H9 (cell line): ENCODE measurements around the gene INPP5B. TPM values are rescaled to one million over a fixed set of nuclear protein-coding genes. Genes with fewer than 3 reads are reported as not detected.
"Not testable (repeated sequence)": the region's sequence is repeated elsewhere in the genome, so short reads cannot be mapped to it uniquely, and the experiment has no call there.

ENCODE experiments used
- DNase-seq: peaks from one replicate; pipeline ENCODE4 v3.0.0-alpha.2; 2017
- H2AFZ ChIP-seq: one replicate; pipeline ENCODE4 v1.6.1; 2013; ENCODE audit warnings: mild to moderate bottlenecking, low read length, control low read depth, moderate library complexity
- H2AK5ac ChIP-seq: 2 replicates; pipeline ENCODE4 v1.6.1; 2013; ENCODE audit warnings: low read length, control low read depth, mixed read lengths; ENCODE audit not compliant: insufficient read length
- H2BK120ac ChIP-seq: one replicate; pipeline ENCODE4 v1.6.1; 2013; ENCODE audit warnings: low read depth, mild to moderate bottlenecking, low read length, control low read depth, inconsistent platforms; ENCODE audit not compliant: poor library complexity, severe bottlenecking
- H2BK12ac ChIP-seq: 2 replicates; pipeline ENCODE4 v1.6.1; 2013; ENCODE audit warnings: low read length, control low read depth, mixed read lengths, low read depth; ENCODE audit not compliant: insufficient read length
- H2BK15ac ChIP-seq: 2 replicates; pipeline ENCODE4 v1.6.1; 2013; ENCODE audit warnings: low read depth, low read length, control low read depth
- H2BK20ac ChIP-seq: one replicate; pipeline ENCODE4 v1.6.1; 2013; ENCODE audit warnings: low read depth, mild to moderate bottlenecking, low read length, control low read depth, inconsistent platforms; ENCODE audit not compliant: poor library complexity, severe bottlenecking
- H2BK5ac ChIP-seq: 2 replicates; pipeline ENCODE4 v1.6.1; 2013; ENCODE audit warnings: low read length, control low read depth, mixed read lengths; ENCODE audit not compliant: insufficient read length
- H3K14ac ChIP-seq: 2 replicates; pipeline ENCODE4 v1.6.1; 2013; ENCODE audit warnings: low read length, control low read depth; ENCODE audit not compliant: insufficient read depth
- H3K18ac ChIP-seq: 2 replicates; pipeline ENCODE4 v1.6.1; 2013; ENCODE audit warnings: low read depth, mild to moderate bottlenecking, mixed read lengths, low read length, control low read depth; ENCODE audit not compliant: insufficient read length
- H3K23ac ChIP-seq: 2 replicates; pipeline ENCODE4 v1.6.1; 2013; ENCODE audit warnings: low read length, control low read depth, mixed read lengths, low read depth; ENCODE audit not compliant: insufficient read length
- H3K23me2 ChIP-seq: 2 replicates; pipeline ENCODE4 v1.6.1; 2013; ENCODE audit warnings: low read depth, mild to moderate bottlenecking, mixed read lengths, low read length, control low read depth; ENCODE audit not compliant: insufficient read length, poor library complexity, severe bottlenecking
- H3K27ac ChIP-seq: 2 replicates; pipeline ENCODE4 v1.5.1; 2013; ENCODE audit warnings: low read length, control low read depth, mixed read lengths, low read depth; ENCODE audit not compliant: insufficient read length
- H3K27me3 ChIP-seq: 2 replicates; pipeline ENCODE4 v1.6.1; 2013; ENCODE audit warnings: low read length, control low read depth, inconsistent platforms; ENCODE audit not compliant: insufficient read depth
- H3K4ac ChIP-seq: 2 replicates; pipeline ENCODE4 v1.6.1; 2013; ENCODE audit warnings: low read depth, mild to moderate bottlenecking, control low read depth, inconsistent platforms, low read length, moderate library complexity
- H3K4me1 ChIP-seq: 2 replicates; pipeline ENCODE4 v1.6.1; 2013; ENCODE audit warnings: low read length, control low read depth, inconsistent platforms; ENCODE audit not compliant: insufficient read depth
- H3K4me2 ChIP-seq: 2 replicates; pipeline ENCODE4 v1.6.1; 2013; ENCODE audit warnings: low read length, control low read depth, mixed read lengths; ENCODE audit not compliant: insufficient read length, insufficient read depth
- H3K56ac ChIP-seq: 2 replicates; pipeline ENCODE4 v1.6.1; 2013; ENCODE audit warnings: low read depth, mild to moderate bottlenecking, mixed read lengths, low read length, control low read depth; ENCODE audit not compliant: insufficient read length
- H3K79me1 ChIP-seq: 2 replicates; pipeline ENCODE4 v1.6.1; 2013; ENCODE audit warnings: low read depth, mild to moderate bottlenecking, moderate library complexity, low read length, control low read depth, inconsistent platforms; ENCODE audit not compliant: insufficient read depth, poor library complexity, severe bottlenecking
- H3K79me2 ChIP-seq: 2 replicates; pipeline ENCODE4 v1.6.1; 2013; ENCODE audit warnings: low read length, control low read depth, inconsistent platforms; ENCODE audit not compliant: insufficient read depth
- H3K9ac ChIP-seq: 2 replicates; pipeline ENCODE4 v1.6.1; 2013; ENCODE audit warnings: low read length, control low read depth, mixed read lengths; ENCODE audit not compliant: insufficient read length; ENCODE audit errors: extremely low read depth
- H3K9me3 ChIP-seq: one replicate; pipeline ENCODE4 v1.6.1; 2013; ENCODE audit warnings: low read depth, low read length, inconsistent platforms; ENCODE audit not compliant: control insufficient read depth
- H3T11ph ChIP-seq: one replicate; pipeline ENCODE4 v1.6.1; 2013; ENCODE audit warnings: mild to moderate bottlenecking, low read length, control low read depth, inconsistent platforms
- H4K20me1 ChIP-seq: one replicate; pipeline ENCODE4 v1.6.1; 2013; ENCODE audit not compliant: control insufficient read depth, insufficient read length, insufficient read depth
- H4K5ac ChIP-seq: 2 replicates; pipeline ENCODE4 v1.6.1; 2013; ENCODE audit warnings: low read depth, mild to moderate bottlenecking, mixed read lengths, low read length, control low read depth; ENCODE audit not compliant: insufficient read length
- H4K8ac ChIP-seq: replicated peaks from 2 replicates; pipeline ENCODE4 v1.6.1; 2013; ENCODE audit warnings: low read length, control low read depth, mixed read lengths, low read depth; ENCODE audit not compliant: insufficient read length
- H4K91ac ChIP-seq: 2 replicates; pipeline ENCODE4 v1.6.1; 2013; ENCODE audit warnings: low read depth, mild to moderate bottlenecking, moderate library complexity, mixed read lengths, low read length, control low read depth; ENCODE audit not compliant: insufficient read length
- H3K27ac Mint-ChIP-seq, 3 experiments: 2 replicates in 2 of 3; 3 replicates in 1 of 3; pipeline ENCODE4 v1.8.0; 2020 to 2021; ENCODE audit warnings: mixed read lengths in 3 of 3, mild to moderate bottlenecking in 1 of 3, moderate library complexity in 1 of 3
- H3K27me3 Mint-ChIP-seq: 2 replicates; pipeline ENCODE4 v1.8.0; 2021; ENCODE audit warnings: low read depth, mild to moderate bottlenecking, moderate library complexity, mixed read lengths
- H3K36me3 Mint-ChIP-seq, 3 experiments: 2 replicates in 2 of 3; 3 replicates in 1 of 3; pipeline ENCODE4 v1.8.0; 2020 to 2021; ENCODE audit warnings: low read depth in 3 of 3, mixed read lengths in 3 of 3; ENCODE audit not compliant: insufficient read depth in 1 of 3
- H3K4me1 Mint-ChIP-seq, 2 experiments: 2 replicates each; pipeline ENCODE4 v1.8.0; 2020; ENCODE audit warnings: mixed read lengths in 2 of 2
- H3K4me3 Mint-ChIP-seq, 2 experiments: 2 replicates in 1 of 2; 3 replicates in 1 of 2; pipeline ENCODE4 v1.8.0; 2020 to 2021; ENCODE audit warnings: mild to moderate bottlenecking in 2 of 2, mixed read lengths in 2 of 2, moderate library complexity in 1 of 2
- H3K9me3 Mint-ChIP-seq, 2 experiments: 2 replicates in 1 of 2; 3 replicates in 1 of 2; pipeline ENCODE4 v1.8.0; 2020; ENCODE audit warnings: mild to moderate bottlenecking in 2 of 2, mixed read lengths in 2 of 2, moderate library complexity in 1 of 2
- WGBS: extraction: QIAGEN DNeasy Blood & Tissue Kit; methylation state at CpG from one replicate; pipeline ENCODE4 v1.1.7; 2013; ENCODE audit warnings: missing lambda C conversion rate, low lambda C conversion rate, mixed read lengths; ENCODE audit not compliant: insufficient read length; ENCODE audit errors: extremely low coverage; 5-methylcytosine and 5-hydroxymethylcytosine counted together
- total RNA-seq: library from RNA; stranded (reverse); gene quantifications from 2 replicates; pipeline ENCODE4 v1.2.1, GENCODE V29; 2021

The INPP5B gene
- total RNA-seq, 1 experiment from 2014 or later = 28.2 TPM

- H4K5ac ChIP-seq, H3K23ac ChIP-seq, DNase-seq, H3K79me1 ChIP-seq, H3T11ph ChIP-seq, H3K79me2 ChIP-seq, H2BK120ac ChIP-seq, H3K27ac ChIP-seq, H2AFZ ChIP-seq, H4K8ac ChIP-seq, H2BK5ac ChIP-seq, H4K91ac ChIP-seq, H3K4me3 Mint-ChIP-seq, H3K14ac ChIP-seq, H3K18ac ChIP-seq, H2AK5ac ChIP-seq, H3K4me1 Mint-ChIP-seq, H2BK20ac ChIP-seq, H4K20me1 ChIP-seq, H2BK15ac ChIP-seq, H3K27me3 ChIP-seq, H3K9me3 ChIP-seq, H2BK12ac ChIP-seq, H3K27ac Mint-ChIP-seq, H3K9ac ChIP-seq, H3K4me1 ChIP-seq, H3K4ac ChIP-seq, H3K4me2 ChIP-seq, H3K23me2 ChIP-seq, H3K56ac ChIP-seq, H3K27me3 Mint-ChIP-seq: not testable (repeated sequence)
- no CpG with 5 or more reads among the region's 6 CpGs for WGBS
- H3K9me3 Mint-ChIP-seq = peaks cover 17 to 31% of the 10 kb centered on the region in 2 experiments; a peak in 4 of 5 replicates
- H3K36me3 Mint-ChIP-seq = peaks cover 16 to 42% (median 25%) of the 10 kb centered on the region in 3 experiments
Measured at GRCh38 chr1:37907416-37908125, 39.3 kb downstream of the INPP5B start.

DNA sequence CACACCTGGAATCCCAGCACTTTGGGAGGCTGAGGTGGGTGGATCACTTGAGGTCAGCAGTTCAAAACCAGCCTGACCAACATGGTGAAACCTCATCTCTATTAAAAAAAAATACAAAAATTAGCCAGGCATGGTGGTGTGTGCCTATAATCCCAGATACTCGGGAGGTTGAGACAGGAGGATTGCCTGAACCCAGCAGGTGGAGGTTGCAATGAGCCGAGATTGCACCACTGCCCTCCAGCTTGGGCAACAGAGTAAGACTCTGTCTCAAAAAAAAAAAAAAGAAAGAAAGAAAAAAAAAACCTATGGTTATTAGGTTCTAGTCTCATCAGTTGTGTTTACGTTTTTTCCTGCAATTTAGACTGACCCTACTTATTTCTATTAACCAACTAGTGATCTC, 40.3 kb downstream of the INPP5B start:
- Mint-ChIP-seq H3K9me3 (peaks cover 17 to 31% of the 10 kb centered on the region in 2 experiments; a peak in 4 of 5 replicates), H3K36me3 (peaks cover 16 to 44% (median 25%) of the 10 kb centered on the region in 3 experiments)
- H3K9me3 ChIP-seq, H3K18ac ChIP-seq, H3K23me2 ChIP-seq, H3K9ac ChIP-seq, H2BK120ac ChIP-seq, H2BK5ac ChIP-seq, H4K20me1 ChIP-seq, H3K27me3 ChIP-seq, H3K4me2 ChIP-seq, H2AFZ ChIP-seq, H3K27ac ChIP-seq, H2AK5ac ChIP-seq, H3T11ph ChIP-seq, H3K4me1 ChIP-seq, H2BK15ac ChIP-seq, H2BK20ac ChIP-seq, H3K56ac ChIP-seq, H3K27me3 Mint-ChIP-seq, H4K5ac ChIP-seq, H4K8ac ChIP-seq, H2BK12ac ChIP-seq, H3K79me2 ChIP-seq, H3K4me3 Mint-ChIP-seq, H3K27ac Mint-ChIP-seq, H3K4me1 Mint-ChIP-seq, H3K4ac ChIP-seq, DNase-seq, H4K91ac ChIP-seq, H3K14ac ChIP-seq, H3K23ac ChIP-seq, H3K79me1 ChIP-seq: not testable (repeated sequence)
- no CpG with 5 or more reads among the region's 3 CpGs for WGBS
